GM12878 (cell line): ENCODE results near the gene NKAIN4.

ENCODE experiments used
- POLR2A ChIP-seq: IDR thresholded peaks from 2 replicates; pipeline ENCODE4 v1.6.1; 2011; ENCODE audit warnings: low read depth, mild to moderate bottlenecking, low read length
- TF ChIP-seq, protein P1 (sequence below), 3 experiments: IDR thresholded peaks in 2 of 3; conservative IDR thresholded peaks in 1 of 3; 2 replicates each; pipeline ENCODE4 v1.5.1; 2011; ENCODE audit warnings: low read depth in 3 of 3, low read length in 3 of 3, mild to moderate bottlenecking in 3 of 3, control low read depth in 2 of 3, moderate library complexity in 2 of 3, inconsistent platforms in 1 of 3, mixed read lengths in 1 of 3; ENCODE audit not compliant: control insufficient read depth in 2 of 3, insufficient read depth in 1 of 3; ENCODE audit errors: extremely low read depth in 1 of 3

DNA sequence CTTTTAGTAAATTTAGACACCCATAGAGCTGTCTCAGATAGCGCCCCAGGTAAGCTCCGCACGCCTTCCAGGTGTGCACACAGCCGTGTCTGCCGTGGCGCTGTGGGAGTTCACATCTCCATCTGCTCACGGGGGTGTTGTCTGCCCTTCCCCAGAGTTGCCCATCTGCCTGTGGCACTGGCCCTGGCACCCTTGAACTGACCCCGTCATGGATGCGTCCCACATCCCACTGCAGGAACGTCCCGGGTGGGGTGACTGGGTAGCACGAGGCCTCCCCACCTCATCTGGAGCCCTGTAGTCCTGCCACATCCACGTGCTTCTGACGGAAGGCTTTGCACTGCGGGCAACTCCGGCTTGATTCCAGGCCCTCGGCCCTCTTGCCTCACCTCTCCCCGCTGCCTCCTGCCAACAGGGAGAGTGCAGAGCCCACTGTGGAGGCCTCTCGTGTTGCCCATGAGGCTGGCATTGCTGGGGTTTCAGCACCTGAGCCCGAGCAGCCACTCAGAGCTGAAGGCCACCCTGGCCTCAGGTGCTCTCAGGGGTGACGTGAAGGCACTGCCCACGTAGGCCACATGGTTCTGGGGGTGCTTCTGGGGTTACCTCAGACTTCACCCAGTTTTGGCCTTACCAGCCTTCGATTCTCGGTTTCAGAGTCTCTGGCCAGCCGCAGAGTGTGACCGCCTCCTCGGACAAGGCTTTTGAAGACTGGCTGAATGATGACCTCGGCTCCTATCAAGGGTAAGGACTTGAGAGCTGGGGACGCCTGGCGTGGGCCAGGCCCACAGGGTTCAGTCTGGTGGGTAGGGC is 23.4 kb upstream of the NKAIN4 start:
- TF ChIP-seq, protein P1, sequence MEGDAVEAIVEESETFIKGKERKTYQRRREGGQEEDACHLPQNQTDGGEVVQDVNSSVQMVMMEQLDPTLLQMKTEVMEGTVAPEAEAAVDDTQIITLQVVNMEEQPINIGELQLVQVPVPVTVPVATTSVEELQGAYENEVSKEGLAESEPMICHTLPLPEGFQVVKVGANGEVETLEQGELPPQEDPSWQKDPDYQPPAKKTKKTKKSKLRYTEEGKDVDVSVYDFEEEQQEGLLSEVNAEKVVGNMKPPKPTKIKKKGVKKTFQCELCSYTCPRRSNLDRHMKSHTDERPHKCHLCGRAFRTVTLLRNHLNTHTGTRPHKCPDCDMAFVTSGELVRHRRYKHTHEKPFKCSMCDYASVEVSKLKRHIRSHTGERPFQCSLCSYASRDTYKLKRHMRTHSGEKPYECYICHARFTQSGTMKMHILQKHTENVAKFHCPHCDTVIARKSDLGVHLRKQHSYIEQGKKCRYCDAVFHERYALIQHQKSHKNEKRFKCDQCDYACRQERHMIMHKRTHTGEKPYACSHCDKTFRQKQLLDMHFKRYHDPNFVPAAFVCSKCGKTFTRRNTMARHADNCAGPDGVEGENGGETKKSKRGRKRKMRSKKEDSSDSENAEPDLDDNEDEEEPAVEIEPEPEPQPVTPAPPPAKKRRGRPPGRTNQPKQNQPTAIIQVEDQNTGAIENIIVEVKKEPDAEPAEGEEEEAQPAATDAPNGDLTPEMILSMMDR (IDR thresholded peaks at IDR 0.05 in 2 of 3, conservative IDR thresholded peaks at IDR 0.05 in 1 of 3; ENCODE audit: control insufficient read depth in 2 of 3, extremely low read depth in 1 of 3, insufficient read depth in 1 of 3, low read depth in 3 of 3, low read length in 3 of 3), result no peak
- no peak for TF ChIP-seq POLR2A
